HS-27A (cell line): ENCODE data around the gene ARHGAP31.
"Not testable (repeated sequence)": the region's sequence is repeated elsewhere in the genome, so short reads cannot be mapped to it uniquely, and the experiment has no call there.

ENCODE experiments used
- DNase-seq: peaks from one replicate; pipeline ENCODE4 v3.0.0-alpha.2; 2012; ENCODE audit warnings: low read depth, missing footprints

Gene ARHGAP31, protein sequence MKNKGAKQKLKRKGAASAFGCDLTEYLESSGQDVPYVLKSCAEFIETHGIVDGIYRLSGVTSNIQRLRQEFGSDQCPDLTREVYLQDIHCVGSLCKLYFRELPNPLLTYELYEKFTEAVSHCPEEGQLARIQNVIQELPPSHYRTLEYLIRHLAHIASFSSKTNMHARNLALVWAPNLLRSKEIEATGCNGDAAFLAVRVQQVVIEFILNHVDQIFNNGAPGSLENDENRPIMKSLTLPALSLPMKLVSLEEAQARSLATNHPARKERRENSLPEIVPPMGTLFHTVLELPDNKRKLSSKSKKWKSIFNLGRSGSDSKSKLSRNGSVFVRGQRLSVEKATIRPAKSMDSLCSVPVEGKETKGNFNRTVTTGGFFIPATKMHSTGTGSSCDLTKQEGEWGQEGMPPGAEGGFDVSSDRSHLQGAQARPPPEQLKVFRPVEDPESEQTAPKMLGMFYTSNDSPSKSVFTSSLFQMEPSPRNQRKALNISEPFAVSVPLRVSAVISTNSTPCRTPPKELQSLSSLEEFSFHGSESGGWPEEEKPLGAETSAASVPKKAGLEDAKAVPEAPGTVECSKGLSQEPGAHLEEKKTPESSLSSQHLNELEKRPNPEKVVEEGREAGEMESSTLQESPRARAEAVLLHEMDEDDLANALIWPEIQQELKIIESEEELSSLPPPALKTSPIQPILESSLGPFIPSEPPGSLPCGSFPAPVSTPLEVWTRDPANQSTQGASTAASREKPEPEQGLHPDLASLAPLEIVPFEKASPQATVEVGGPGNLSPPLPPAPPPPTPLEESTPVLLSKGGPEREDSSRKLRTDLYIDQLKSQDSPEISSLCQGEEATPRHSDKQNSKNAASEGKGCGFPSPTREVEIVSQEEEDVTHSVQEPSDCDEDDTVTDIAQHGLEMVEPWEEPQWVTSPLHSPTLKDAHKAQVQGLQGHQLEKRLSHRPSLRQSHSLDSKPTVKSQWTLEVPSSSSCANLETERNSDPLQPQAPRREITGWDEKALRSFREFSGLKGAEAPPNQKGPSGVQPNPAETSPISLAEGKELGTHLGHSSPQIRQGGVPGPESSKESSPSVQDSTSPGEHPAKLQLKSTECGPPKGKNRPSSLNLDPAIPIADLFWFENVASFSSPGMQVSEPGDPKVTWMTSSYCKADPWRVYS (N-terminal part only)

DNA sequence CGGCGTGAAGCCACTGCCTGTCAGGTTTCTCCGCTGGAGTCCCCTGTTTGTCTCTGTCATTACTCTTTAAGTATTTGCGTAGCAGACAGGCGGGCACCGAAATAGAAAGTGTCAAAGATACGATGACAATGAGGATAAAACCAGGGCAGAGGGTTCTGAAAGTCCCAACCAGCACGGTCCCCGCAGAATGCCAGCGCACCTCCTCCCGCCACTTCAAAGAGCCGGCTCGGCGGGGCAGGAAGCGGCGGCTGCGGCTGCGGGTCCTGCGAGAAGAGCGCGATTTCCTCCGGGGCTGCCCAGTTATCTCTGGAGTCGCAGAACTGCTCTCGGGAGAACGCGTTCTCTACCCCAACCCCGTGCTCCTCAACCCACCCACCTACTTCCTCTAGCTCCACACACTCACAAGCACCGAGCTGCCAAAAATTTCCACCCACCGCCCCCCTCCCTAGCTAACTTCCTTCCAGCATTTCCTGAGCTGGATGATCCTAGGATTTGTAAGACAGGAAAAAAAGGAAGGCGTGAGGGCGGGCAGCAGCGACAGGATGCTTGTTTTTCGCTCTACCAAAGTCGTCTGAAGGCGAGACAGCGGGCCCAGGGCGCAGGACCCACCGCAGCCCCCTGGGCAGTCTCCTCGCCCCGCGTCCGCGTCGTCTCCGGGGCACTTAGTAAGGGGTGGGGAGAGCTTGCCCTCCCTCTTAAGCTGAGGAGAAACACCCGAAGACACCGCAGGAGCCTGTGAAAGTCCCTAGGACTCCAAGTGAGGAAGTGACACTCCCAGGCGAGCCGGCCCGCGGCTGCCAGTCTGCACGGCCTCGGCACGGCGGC lies at the start of gene ARHGAP31:
TSS of gene ARHGAP31 (plus strand) at position 513 of the 825 bp plus-strand sequence. CDS start 522 bp downstream, outside the sequence.
- DNase-seq, result no peak

DNA sequence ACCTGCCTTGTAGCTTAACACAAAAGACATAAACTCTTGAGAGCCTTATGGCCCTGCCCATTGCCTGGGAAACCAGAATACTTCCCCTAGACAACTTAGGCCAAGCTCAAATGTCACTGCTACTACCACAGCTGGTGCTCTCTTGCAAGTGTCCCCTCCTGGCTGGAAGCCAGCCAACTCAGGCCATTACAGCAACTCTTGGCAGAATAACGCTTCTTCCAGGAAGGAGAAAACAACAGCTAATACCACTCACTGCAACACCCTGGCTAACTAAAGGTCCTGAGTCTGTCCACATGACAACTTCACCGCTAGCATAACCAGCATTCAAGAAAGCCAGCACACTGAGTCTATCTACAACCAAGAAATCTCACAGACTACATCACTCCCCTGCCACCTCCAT lies 48.4 kb upstream of the ARHGAP31 start:
- DNase-seq, result no peak

DNA sequence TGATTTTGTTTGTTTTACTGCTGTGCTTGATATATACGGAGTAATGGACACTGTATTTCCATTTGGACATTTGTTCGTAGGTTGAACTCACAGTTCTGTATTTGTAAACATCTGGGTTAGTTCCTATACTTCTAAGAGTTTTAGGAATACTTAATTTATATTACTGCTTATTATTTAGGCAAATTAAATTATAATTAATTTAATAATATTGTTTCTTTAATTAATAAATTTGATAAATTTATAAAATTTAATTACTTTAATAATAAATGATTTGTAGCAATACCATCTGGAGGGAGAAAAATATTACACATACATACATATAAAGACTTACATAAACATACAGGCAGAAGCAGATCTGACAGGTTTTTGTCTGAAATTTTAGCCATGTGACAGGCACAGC lies 39.0 kb upstream of the ARHGAP31 start:
- DNase-seq, result no peak

DNA sequence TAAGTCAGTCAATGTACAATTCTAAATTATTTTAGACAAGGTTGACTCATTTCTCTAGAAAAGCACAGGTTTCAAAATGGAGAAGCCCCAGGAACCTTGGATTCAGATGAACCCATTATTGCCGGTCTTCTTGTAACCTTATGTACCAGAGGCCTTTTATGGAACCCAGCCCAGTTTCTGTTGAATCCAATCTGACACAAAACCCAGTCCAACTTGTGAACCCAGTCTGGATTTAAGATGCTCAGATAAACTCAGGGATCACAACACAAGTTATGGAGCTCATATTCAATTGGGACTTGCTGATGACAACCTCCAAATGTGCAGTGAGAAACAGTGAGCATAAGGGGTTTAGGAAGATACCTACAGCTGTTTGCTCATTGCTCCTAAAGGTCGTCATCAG lies 37.1 kb upstream of the ARHGAP31 start:
- DNase-seq, result no peak

DNA sequence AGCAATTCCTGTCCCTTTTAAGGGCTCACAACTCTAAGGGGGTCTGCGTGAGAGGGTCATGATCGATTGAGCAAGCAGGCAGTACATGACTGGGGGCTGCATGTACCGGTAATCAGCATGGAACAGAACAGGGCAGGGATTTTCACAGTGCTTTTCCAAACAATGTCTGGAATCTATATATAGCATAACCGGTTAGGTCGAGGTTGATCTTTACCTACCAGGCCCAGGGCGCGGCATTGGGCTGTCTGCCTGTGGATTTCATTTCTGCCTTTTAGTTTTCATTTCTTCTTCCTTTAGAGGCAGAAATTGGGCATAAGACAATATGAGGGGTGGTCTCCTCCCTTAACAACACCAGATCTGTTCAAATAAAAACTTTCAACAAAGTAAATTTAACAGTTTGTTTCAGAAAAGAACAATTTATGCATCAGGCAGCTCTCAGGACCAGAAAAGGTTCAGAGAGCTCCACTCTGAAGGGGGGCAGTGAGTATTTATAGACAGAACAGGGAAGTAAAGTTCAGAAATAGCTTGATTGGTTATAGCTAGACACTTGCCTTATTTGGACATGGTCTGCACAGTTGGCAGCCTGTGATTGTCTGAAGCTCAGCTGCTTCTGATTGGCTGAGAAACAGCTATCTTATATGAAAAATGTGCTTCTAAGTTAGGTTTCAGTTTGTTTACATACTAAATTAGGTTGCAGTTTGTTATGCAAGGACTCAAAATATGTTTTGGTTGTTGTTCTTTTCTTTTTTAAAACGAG lies 36.4 kb upstream of the ARHGAP31 start:
- no peak for DNase-seq

DNA sequence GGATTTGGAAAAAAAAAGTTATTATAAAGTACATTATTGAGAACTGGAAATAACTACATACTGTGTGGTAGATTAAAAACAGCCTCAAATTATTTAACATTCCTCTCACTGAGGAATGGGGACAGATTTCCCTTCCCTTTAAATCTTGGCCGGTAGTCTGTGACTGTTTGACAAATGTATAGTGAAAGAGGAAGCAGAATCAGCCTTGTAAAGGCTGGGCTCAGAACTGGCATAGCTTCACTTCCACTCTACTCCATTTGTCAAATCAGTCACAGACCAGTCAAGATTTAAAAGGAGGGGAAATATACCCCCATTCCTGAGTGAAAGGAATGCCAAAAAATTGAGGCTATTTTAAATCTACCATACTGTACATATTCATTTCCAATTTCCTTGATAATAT lies 35.3 kb upstream of the ARHGAP31 start:
- DNase-seq, result no peak

DNA sequence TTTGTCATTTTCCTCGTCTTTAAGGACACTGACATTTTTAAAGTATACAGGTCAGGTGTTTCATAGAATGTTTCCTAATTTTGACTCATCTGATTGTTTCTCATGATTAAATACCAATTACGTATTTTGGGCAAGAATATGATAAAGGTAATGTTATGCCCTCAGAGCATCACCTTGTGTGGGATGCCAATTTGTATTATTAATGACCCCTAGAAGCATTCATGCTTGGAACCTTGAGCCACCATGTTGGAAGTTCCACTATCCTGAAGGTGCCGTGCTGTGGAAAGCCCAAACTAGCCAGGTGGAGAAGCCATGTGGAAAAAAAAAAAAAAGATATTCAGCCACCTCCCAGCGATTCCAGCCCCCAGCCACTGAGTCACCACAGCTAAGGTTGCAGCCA lies 34.4 kb upstream of the ARHGAP31 start:
- DNase-seq, result no peak

DNA sequence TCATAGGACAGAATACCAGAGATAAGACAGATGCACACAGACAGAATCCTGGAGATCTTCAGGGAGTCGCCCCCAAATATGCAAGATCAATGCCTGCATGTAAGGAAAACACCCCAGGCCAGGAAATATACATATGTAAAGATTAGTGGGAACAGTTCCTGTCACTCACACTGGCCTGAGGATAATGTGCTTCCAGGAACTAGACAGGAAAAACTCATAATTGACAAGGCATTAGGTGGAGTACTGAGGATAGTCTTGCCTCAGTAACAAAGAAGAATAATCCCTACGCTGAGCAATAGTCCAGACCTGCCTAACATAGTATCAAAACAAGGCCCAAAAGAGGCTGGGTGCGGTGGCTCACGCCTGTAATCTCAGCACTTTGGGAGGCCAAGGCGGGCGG lies 33.1 kb upstream of the ARHGAP31 start:
- no peak for DNase-seq

DNA sequence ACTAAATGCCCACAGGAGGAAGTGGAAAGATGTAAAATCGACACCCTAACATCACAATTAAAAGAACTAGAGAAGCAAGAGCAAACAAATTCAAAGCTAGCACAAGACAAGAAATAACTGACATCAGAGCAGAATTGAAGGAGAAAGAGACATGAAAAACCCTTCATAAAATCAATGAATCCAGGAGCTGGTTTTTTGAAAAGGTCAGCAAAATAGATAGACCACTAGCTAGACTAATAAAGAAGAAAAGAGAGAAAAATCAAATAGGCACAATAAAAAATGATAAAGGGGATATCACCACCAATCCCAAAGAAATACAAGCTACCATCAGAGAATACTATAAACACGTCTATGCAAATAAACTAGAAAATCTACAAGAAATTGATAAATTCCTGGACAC lies 24.0 kb upstream of the ARHGAP31 start:
- not testable (repeated sequence) for DNase-seq

DNA sequence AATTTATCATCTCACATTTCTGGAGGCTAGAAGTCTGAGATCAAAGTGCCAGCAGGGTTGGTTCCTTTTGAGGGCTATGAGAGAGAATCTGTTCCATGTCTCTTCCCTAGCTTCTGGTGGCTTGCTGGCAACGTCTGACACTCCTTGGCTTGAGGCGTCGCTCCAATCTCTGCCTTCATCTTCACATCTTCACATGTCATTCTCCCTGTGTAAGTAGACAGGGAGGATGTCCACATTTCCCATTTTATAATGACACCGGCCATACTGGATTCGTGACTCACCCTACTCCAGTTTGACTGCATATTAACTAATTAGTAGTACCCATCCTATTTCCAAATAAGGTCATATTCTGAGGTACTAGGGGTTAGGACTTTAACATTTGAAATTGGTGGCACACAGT lies 17.5 kb upstream of the ARHGAP31 start:
- DNase-seq, result no peak

DNA sequence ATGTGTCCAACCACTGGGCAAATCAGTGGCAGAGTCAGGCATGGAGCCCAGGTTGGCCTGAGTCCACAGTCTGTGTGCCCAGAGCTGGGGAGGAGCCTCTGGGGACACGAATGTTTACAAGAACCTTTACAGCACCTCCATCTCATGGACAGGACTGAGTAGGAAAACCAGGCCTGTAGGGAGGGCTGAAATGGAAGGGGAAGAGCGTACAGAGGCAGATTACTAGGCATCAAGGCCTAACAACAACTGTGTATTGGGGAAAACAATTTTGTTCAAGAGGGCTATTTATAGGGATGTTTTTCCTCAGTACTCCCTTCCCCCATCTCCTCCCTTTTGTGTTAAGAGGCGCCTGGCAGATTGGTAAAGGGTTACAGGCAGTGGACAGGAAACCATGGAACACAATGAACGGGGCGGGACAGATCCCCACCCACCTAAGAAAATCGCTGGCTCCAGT lies 15.1 kb upstream of the ARHGAP31 start:
- DNase-seq, result no peak

DNA sequence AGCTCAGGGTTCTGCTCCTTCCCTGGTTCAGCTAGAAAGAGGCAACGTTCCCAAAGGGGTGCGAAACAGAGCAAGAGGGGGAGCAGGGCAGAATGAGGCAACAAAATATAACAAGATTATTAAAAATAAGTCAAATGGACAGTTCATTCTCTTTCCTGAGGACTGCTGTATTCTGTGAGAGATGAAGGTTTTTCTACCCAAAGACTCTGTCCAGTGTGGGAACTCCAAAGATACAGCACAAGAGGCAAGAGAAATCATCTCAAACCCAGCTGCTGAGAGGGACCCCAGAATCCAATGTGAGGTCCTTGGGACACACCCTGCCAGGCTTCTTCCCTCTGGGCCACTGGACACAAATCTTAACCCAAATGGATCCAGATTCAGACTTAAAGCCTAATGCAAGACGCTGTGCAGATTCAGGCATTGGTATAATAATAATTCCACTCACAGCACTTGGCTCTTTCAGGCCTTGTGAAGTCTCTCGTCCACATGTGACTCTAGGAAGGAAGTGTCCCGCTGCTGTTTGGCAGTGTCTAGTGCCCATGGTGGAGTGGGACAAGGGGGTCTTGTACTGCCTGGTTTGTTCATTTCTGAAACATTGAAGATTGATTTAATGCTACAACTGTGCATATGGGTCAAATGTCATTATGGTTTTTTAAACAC lies 14.5 kb upstream of the ARHGAP31 start:
- no peak for DNase-seq

DNA sequence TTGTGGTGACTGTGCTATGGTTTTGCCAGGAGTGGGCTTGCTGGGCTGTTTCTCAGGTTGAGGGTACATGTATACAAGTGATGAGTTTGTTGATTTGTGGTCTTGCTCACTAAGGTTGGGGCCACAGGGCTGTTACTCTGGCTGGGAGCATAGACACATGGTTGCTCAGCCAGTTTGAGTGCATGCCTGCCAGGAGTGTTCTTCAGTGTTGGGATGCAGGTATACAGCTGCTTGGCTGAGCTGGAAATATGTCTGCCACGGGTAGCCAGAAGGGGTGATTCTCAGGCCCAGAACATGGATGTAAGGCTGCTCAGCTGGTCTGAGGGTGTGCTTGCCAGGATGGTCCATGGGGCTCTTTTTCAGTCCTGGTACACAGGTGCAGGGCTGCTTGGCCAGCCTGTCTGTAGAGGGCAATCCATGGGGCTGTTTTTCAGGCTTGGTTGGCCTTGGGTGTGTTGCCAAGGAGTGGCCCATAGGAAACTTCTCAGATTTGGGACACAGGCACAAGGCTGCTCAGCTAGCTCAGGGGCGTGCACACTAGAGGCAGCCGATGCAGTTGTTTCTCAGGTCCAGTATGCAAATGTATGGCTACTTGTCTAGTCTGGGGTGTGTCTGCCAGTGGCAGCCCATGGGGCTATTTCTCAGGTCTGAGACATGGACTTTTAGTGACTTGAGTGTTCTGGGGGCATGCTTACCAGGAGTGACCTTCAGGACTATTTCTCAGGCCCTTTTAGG lies 5.3 kb upstream of the ARHGAP31 start:
- DNase-seq, result no peak

DNA sequence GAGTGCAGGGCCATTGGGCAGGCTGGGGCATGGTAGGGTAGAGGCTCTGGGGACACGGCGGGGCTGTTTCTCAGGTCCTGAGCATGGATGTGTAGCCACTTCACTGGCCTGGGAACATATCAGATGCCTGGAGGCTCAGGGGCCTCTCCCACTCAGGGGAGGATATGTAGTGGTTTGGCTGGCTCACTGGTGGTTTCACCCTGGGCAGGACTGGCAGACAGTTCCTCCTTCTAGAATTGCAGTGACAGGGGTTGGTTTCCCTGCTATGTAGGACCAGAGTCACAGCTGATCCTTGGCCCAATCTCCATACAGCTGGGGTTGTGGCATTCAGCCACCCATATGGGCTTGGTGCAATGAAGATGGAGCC lies 4.8 kb upstream of the ARHGAP31 start:
- DNase-seq, result no peak

DNA sequence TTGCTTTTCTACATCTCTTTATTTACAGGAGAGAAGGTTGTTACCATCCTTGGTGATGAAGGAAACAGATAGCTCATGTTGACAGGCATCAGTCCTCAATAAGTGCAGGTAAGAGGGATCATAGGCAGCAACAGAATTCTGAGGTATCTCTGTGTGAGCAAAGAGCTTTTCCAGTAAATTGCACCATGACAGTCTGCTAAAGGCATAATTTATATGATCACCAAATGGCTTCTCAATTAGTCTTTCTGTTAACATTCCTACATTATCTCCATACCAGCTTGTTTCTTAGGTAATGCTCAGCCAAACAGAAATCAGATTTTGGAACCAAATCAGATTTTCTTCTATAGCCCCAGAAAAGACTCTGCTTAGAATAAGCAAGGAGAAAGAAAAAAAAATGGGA lies 3.6 kb upstream of the ARHGAP31 start:
- no peak for DNase-seq

DNA sequence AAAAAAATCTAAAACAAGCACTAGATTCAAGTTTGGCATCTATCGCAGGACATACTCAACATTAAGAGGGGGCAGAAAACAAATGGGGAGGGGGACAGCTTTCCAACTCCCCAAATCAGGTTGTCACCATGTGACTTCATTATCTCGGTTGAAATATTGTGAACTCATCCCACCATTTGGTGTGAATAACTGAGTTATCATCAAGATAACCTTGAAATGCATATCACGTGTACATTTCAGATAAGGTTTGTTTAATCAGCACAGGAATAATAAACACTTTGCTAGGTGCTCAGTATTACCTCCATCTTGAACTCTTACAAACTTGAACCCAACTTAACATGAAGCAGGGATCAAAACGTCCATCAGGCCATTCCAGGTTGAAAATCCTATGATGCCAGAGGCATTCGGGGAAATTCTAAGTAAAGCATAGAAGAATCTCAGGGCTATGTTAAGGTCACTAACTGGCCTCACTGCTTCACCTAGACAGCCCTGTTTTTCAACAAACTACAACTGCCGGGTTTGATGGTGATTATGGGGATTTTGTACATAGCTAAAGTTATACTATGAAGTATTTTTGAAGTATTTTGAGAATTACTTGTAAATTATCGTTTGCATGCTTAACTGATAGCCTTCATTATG lies 3.0 kb upstream of the ARHGAP31 start:
- no peak for DNase-seq

DNA sequence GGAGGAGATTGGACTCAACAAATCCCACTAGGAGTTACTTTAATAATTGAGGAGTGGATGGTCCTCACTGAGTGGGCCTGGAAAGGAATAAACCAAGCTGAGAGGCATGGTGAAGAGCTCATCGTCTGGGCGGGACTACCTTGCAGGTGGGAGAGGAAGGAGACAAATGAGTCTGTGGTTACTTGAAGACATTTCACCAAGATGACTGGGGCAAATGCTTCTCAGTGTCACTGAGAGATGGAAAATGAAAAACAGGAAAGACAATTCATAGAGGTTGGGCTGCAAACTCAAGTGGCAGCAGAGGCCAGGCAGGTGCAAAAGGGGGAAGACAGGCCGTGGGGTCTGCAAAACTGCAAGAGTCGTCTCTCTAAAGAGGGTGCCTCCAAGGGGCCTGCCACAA lies 1.5 kb upstream of the ARHGAP31 start:
- no peak for DNase-seq

DNA sequence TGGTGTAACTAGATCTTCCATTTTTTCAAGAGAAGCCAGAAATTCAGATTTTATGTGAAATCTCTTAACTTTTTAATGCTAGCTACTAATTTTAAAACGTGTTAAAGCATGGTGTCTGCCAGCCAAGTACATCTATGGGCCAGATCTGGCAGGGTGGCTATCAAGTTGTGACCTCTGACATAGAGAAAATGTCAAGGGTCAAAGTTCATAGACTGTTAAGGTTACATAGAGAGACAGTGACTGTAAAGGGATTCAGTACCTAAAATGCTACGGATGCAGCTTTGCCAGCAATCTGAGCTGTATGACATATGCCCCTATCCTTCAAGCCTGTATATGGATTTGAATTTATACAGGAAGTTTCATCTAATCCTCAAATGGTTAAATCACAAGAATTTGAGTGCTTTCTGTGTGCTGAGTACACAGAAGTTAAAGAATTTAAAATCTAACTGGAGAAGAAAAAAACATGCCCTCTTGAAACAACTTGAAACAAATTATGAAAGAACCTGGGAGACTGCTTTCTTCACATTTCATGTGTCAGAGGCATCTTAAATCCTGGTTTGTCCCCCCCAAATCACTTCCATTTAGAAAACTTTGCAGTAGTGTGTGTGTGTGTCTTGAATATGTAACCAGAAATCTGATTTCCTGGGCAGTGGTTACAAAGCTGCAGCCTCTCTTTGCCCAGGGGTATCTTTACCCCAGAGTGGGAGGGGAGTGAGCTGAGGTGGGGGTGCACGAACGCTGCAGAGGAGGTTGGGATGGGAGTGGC lies 895 bp upstream of the ARHGAP31 start:
- no peak for DNase-seq
